Stimulated activated CD4-positive, alpha-beta T cell treated with anti-CD3 and anti-CD28 coated beads, TNF-alpha, amount 100 ng/mL, for 1 hour (primary cell): ENCODE measurements around the gene MDN1.
"Not testable (repeated sequence)": the region's sequence is repeated elsewhere in the genome, so short reads cannot be mapped to it uniquely, and the experiment has no call there.

ENCODE experiments used
- DNase-seq, 3 donors: peaks; one replicate each; pipeline ENCODE4 v3.0.0-alpha.2; 2020; ENCODE audit warnings: low read depth in 3 of 3, low spot score in 1 of 3

The MDN1 gene

DNA sequence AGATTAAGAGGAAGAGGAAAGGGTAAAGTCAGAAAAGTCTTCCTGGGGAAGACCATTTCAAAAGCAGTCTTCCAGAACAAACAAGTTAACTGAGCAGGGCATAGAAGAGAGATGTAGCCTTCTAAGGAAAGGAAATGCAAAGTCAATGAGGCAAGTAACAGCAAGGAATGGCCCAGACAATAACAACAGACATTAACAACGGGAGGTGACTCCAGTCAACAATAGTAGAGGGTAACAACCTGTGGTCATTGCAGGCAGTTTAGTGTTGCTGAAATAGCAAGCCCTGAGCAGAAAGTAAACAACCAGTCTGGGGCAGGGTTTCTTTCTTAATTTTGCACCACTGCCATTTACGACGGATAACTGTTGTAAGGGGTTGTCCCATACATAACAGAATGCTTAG is 2.1 kb downstream of the MDN1 start:
- DNase-seq = no peak

DNA sequence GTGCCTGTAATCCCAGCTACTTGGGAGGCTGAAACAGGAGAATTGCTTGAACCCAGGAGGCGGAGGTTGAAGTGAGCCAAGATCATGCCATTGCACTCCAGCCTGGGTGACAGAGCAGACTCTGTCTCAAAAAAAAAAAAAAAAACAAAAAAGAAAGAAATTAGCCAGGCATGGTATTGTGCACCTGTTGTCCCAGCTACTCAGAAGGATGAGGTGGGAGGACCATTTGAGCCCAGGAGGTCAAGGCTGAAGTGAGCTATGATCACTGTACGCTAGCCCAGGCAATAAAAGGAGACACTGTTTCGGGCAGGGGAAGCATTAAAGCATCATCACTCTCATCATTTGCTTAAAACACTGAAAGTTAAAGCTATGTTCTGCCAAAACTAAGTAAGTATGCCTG is 6.2 kb downstream of the MDN1 start:
- DNase-seq = not testable (repeated sequence)

DNA sequence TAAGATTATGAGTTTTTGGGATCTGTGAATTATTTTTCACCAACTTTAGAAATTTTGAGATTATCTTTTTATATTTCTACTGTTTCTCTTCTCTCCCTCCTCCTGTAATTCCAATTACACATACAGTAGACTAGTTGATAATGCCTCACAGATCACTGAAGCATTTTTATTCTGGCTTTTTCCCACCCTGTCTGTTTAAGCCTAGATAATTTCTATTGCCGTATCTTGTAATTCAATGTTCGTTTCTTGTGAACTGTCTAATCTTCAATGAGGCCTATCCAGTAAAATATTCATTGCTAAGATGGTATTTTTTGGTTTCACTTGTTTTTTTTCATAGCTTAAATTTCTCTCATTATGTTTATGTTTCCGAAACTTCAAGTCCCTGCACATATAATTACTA is 12.0 kb downstream of the MDN1 start:
- no peak for DNase-seq

DNA sequence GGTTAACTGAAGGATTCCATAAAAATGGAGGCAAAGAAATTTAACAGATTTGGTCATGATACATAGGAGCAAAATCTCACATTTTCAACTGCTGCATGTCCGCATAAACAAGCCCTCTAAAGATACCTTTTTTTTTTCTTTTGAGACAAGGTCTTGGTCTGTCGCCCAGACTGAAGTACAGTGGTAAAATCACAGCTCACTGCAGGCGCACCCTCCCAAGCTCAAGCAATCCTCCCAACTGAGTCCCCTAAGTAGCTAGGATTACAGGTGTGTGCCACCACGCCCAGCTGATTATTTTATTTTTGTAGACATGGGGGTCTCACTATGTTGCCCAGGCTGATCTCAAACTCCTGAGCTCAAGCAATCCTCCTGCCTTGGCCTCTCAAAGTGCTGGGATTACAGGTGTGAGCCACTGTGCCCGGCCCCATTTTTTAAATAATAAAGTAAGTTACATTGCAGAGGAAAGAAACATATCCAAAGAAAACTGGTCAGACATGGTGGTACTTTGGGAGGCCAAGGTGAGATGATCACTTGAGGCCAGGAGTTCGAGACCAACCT is 13.7 kb downstream of the MDN1 start:
- DNase-seq = no peak

DNA sequence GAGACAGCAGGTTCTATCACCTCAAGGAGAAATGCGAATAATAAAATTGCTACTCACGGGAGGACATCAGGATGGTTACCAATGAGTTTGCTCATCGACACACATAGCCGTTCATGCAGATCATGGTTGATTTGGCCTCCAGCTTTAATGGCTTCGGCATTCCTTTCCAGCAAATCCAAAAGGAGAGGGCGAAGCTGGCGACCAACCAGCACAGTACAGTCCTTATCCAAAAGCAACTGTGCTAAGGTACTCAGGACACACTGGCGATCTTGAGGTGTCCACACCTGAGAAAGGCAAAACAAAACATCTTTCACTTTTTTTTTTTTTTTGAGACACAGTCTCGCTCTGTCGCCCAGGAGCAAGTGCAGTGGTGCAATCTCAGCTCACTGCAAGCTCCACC is 16.3 kb downstream of the MDN1 start:
- DNase-seq = no peak

DNA sequence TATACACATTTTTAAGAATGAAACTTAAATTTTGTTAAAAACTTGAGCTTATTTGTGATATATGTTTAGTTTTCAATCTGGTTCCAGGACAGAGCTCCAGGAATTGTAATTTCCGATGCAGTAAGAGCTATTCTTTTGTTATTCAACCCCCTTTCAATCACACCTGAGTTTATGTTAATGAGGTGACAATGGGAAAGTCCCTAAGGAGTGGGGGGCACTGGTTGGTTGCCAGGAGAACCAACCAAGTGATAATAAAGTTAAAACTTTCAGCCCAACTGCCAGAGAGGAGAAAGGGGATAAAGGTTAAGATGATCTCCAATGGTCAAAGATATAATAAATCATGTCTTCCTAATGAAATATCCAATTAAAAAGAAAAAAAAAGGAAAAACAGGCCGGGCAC is 19.8 kb downstream of the MDN1 start:
- no peak for DNase-seq

DNA sequence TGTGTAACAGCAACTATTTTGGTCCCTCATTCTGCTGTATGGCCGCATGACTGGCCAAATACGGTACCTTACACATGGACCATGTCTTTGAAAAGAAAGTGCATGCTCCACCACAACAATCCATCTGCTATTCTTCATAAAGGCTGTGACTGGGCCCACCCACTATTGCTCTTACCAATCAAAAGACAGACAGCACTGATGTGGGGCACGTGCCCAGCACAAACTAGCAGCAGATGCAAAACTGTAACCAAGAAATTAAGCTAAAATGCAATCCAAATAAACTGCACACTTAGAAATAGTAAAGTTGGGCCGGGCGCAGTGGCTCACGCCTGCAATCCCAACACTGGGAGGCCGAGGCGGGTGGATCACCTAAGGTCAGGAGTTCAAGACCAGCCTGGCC is 20.5 kb downstream of the MDN1 start:
- no peak for DNase-seq

DNA sequence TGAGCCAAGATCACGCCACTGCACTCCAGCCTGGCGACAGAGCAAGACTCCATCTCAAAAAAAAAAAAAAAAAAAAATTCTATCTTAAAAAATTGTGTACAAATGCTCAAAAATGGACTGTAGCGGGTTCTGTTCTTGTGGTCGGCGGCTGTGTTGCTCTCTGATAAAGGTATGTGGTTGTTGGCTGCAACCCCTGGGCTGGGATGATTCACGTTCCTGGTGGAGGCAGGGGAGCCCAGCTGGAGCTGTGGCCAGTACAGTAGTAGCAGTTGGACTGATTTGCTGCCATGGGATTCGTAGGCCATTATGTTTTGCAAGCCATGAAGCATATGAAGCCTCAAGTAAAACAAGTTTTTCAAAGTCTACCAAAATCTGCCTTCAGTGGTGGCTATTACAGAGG is 22.3 kb downstream of the MDN1 start:
- no peak for DNase-seq

DNA sequence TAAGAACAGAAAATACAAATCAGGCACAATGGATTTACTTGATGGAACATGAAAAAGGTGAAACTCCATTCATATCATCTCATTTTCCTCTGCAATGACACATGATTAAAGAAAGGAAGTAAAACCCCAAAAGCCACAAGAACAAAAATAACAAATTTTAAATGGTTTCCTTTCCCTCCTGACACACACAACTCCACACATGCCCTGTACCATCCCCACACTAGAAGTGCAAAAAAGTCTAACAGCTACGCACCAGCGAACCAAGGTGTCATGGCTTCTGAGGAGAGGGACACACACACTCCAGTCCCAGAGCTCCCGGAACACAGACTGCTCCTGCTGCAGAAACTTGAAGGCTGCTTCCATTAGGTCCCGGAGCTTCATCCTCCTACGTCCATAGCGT is 25.3 kb downstream of the MDN1 start:
- DNase-seq = no peak

DNA sequence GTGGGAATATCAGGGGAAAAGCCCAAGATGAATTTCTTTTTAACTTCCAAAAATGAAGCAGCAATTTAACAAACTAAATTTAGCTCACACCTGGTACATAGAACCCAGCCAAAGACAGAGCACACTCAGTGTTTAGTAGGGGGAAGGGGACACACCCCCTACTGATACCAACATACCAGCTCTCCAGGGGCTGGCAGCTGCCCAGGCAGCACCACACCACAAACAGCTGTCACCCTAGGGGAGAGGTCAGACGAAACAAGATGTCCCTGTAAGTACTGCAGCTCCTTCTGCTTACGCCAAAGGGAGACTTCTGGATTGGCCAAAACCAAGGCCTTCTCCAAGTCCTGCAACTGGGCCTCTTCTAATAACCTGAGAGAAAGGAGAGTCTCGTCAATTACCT is 26.0 kb downstream of the MDN1 start:
- no peak for DNase-seq

DNA sequence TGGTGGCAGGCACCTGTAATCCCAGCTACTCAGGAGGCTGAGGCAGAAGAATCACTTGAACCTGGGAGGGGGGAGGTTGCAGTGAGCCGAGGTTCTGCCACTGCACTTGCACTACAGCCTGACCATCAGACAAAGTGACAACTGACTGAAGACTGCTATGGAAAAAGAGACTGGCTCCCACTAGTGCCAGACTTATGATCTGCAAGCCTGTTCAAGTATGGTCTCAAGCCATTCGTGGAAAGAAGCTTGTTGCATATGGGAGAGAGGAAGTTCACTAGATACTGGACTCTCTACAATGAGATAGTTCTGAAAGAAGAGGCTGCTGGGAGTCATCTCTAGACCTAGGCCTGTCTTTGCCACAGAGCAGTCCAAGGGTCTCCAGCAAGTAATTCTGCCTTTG is 26.7 kb downstream of the MDN1 start:
- DNase-seq = no peak

DNA sequence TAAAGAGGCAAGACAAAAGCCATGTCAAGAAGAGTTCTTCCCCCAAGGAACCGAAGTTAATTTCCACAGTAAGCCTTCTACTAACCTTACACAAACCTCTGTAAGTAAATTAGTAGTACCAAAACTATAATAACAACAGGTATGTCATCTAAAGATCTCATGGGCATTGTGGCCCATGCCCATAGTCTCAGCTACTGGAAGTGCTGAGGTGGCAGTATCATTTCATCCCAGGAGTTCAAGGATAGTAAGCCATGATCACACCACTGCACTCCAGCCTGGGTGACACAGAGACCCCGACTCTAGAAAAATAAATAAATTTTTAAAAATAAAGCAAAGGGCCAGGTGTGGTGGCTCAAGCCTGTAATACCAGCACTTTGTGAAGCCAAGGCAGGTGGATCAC is 29.2 kb downstream of the MDN1 start:
- no peak for DNase-seq

DNA sequence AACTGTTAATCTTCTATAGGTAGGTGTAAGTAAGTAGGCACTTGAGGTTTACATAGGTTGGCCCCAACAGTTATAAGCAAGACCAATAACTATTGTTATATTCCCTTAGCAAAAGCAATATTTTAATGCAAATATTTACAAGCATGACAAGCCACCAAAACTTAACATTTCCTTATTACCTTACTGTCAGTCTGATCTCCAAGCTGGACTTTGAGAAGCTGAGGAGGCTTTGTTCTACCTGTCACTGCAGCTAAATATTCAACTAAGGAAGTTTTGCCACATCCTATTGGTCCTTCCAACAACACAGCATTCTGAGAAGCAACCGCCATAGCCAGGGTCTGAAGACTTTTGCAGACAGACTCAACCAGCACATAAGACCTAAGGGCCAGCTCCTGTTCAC is 29.6 kb downstream of the MDN1 start:
- no peak for DNase-seq

DNA sequence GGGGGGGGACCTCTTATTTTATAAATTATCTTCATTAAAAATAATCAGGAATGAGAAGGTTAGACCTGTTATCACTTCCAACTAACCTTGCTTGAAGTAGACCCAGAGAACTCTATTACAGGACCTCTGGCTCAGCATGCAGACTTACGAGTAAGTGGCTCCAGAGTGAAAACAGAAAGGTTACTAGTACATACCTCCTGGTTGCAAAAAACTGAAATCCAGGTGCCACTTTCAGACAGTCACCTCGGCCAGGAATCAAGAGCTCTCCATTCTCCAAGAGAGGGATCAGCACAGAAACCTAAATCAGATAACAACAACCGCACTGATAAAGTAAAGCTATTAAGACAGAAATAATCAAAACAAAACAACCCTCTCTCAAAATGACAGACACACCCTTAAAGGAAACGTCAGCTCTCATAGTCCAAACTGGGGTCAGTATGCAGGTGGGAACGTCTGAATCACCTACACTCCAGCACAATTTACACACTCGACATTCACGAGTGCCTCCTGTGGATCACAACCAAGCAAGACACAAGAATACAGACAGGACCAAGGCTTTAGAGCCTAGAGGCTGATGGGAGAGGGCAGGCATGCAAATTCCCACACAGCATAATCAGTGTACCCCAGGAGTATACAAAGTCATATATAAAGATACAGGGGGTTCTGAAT is 31.8 kb downstream of the MDN1 start:
- DNase-seq = no peak

DNA sequence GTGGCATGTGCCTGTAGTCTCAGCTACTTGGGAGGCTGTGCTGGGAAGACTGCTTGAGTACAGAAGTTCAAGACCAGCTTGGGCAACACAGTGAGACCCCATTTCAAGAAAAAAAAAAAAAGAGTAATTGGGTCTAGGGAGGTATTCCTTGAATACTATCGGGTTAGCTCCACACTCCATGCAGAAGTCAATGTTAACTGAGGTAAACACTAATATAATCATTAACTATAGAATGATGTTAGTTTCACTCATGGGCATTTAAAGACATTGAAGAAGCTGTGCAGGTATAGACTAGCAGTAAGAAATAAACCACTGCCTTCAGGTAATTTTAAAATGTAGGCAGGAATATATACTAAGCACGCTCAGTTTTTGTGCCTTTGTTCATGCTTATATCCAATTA is 32.6 kb downstream of the MDN1 start:
- no peak for DNase-seq

DNA sequence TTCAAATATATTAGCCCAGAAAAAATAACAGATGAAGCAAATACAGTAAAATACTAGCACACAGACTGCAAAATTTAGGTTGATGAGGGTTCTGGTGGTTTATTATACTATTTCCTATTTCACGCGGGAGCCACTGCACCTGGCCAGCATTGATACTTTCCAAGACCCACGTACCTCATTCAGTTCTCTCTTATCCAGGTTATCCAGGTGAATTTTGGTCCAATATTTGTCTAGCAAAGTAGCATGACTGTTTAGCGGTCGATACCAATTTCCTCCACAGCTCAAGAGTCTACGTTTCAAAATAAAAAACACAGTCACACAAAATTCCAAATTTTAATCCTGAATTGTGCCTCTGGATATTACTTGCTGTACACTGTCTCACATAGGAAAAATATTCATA is 34.8 kb downstream of the MDN1 start:
- DNase-seq = no peak

DNA sequence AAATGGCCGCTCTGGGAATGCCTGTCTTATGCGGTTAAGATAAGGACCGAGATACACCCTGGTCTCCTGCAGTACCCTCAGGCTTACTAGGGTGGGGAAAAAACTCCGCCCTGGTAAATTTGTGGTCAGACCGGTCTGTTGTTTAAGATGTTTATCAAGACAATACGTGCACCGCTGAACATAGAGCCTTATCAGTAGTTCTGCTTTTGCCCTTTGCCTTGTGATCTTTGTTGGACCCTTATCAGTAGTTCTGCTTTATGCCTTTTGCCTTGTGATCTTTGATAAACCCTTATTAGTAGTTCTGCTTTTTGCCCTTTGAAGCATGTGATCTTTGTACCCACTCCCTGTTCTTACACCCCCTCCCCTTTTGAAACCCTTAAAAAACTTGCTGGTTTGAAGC is 36.3 kb downstream of the MDN1 start:
- DNase-seq = not testable (repeated sequence)

DNA sequence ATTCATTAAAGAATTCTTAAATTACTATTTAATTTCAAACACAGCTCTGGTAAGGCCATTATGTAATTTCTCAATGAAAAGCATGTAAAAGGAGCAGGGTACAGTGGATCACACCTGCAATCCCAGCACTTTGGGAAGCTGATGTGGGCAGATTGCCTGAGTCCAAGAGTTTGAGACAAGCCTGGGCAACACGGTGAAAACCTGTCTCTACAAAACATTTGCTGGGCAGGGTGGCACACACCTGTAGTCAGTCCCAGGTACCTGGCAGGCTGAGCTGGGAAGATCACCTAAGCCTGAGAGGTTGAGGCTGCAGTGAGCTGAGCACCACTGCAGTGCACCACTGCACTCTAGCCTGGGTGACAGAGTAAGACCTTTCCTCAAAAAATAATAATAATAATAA is 37.4 kb downstream of the MDN1 start:
- DNase-seq = no peak

DNA sequence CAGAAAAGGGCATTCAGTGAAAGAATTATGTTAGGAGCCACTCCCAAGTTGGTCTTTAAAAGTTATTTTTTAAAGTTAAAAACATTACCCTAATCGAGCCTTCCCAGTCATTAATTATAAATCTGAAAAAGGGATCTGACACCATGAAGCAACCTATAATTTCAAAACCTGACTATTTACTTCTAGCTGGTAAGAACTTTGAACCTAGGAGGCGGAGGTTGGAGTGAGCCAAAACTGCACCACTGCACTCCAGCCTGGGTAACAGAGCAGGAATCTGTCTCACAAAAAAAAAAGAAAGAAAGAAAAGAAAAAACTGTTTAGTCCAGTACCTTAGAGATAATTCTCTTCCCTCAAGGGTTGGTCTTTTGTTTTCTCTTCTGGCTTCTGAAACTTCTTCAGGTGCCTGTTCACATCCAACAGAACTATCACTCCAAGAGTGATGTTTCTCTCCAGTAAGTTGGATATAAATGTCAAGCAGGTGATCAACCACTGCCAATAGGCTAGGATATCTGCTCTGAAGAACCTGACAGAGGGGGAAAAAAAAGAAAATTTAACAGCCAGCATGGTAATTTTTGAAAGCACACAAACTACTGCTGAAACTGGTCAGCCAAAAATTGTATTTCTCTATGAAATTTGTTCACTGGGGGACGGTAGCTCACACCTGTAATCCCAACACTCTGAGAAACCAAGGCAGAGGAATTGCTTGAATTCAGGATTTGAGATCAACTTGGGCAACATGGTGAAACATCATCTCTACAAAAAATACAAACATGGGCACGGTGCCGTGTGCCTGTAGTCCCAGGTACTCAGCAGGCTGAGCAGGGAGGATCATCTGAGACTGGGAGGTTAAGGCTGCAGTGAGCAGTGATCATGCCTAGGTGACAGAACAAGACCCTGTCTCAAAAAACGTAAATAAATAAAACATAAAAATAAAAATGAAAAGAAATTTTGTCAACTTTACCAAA is 38.2 kb downstream of the MDN1 start:
- no peak for DNase-seq

DNA sequence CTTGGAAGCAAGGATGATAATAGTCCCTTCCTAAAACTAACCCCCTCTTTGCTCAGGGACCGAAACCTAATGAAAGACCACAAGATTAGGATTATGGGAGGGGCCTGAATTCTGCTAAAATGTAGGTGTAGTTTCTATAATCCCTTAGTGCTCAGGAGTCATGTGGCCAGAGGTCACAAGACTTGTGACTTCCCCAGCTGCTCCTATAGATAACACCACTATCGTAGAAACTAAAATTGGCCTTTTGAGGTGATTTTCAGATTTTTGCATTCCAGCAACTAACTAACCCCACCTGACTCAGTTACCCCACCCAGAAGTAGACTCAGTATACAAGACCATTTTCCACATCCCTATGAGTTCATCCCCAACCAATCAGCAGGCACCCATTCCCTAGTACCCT is 42.1 kb downstream of the MDN1 start:
- no peak for DNase-seq

DNA sequence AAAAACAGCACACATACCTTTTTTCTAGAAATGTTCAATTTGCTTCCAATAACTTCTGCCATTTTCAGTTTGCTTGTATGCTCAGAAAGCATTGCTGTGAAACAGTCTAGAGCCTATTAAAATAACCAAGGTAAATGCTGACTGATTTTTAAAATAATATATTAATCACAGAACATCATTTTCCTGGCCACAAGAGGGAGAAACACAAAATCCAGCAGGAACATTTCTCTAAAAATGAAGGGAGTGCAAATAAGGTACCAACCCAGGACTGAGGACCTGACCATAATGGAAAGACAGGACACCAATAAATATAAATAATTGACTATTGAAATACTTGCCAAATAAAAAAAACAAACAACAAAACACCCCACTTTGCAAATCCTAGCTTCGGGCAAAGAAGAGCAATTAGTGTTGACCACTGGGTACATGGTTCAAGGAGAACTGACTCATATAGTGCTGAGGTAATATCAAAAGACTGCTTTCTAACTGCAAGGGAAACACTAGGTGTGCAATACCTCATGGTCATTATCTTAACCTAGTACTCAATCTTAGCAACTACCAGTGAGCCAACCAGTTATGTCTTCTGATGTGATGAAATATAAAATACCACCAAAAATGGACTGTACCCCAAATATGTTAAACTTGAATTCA is 42.9 kb downstream of the MDN1 start:
- no peak for DNase-seq

DNA sequence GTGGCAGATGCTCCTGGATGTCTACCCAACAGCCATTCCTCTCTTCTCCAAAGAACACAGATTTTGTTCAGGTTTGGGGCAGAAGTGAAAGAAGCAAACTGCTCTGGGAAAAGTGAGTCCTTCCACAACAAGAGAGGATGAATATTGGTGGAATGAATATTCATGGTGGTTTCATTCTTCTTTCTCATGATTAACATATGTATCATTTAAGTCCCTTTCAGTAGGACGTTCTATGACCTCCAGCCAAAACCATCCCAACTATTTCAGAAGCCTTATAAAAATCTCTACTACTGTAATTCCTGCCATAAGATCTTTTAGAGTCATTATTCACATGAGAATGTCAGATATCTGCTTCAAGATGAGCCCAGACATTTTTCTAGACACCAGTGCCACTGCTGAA is 44.4 kb downstream of the MDN1 start:
- no peak for DNase-seq
